CD14-positive monocyte (primary cell): Measurements from ENCODE around the gene PGD. TPM values are rescaled to one million over a fixed set of nuclear protein-coding genes. Genes with fewer than 3 reads are reported as not detected.
A peak's percentile ranks its signal among the peaks of the same experiment; 100 is the strongest.

Experiments used
- DNase-seq, 3 donors: peaks; one replicate each; pipeline ENCODE4 v3.0.0-alpha.2; 2011 to 2022
- H2AFZ ChIP-seq: 2 replicates; pipeline ENCODE4 v1.6.0; 2012; ENCODE audit warnings: mild to moderate bottlenecking, low read depth, low read length, inconsistent platforms; ENCODE audit not compliant: insufficient read depth, poor library complexity, severe bottlenecking
- H3K27ac ChIP-seq, 2 donors: 1 replicate in 1 of 2; 2 replicates in 1 of 2; pipeline ENCODE4 v1.5.1; 2012 to 2013; ENCODE audit warnings: low read length in 2 of 2, control low read depth in 1 of 2, inconsistent platforms in 1 of 2, low read depth in 1 of 2, mild to moderate bottlenecking in 1 of 2
- H3K27me3 ChIP-seq, 2 donors: one replicate each; pipeline versions ENCODE4 v1.6.0 to v1.6.1; 2011 to 2013; ENCODE audit warnings: low read length in 2 of 2; ENCODE audit not compliant: control insufficient read depth in 2 of 2, insufficient read depth in 2 of 2
- H3K36me3 ChIP-seq, 2 donors: replicated peaks in 1 of 2; 1 replicate in 1 of 2; 2 replicates in 1 of 2; pipeline versions ENCODE4 v1.5.1 to v1.6.1; 2012 to 2013; ENCODE audit warnings: low read length in 2 of 2, control low read depth in 1 of 2, inconsistent platforms in 1 of 2, mild to moderate bottlenecking in 1 of 2; ENCODE audit not compliant: insufficient read depth in 2 of 2, control insufficient read depth in 1 of 2
- H3K4me1 ChIP-seq, 2 donors: 1 replicate in 1 of 2; 2 replicates in 1 of 2; pipeline versions ENCODE4 v1.5.1 to v1.6.1; 2012 to 2013; ENCODE audit warnings: low read length in 2 of 2, control low read depth in 1 of 2, inconsistent platforms in 1 of 2, mild to moderate bottlenecking in 1 of 2, moderate library complexity in 1 of 2; ENCODE audit not compliant: insufficient read depth in 2 of 2, control insufficient read depth in 1 of 2
- H3K4me2 ChIP-seq: replicated peaks from 2 replicates; pipeline ENCODE3; 2012; ENCODE audit warnings: low read length, moderate library complexity, mild to moderate bottlenecking; ENCODE audit not compliant: poor library complexity, severe bottlenecking; ENCODE audit errors: extremely low read depth
- H3K4me3 ChIP-seq, 3 experiments: fragments of 200-600 bp in 1 of 3; sonication (generic) in 1 of 3; replicated peaks in 1 of 3; 1 replicate in 2 of 3; 2 replicates in 1 of 3; pipeline ENCODE4 v1.5.1; 2011 to 2013; ENCODE audit warnings: low read length in 3 of 3, mild to moderate bottlenecking in 3 of 3, control low read depth in 2 of 3, low read depth in 2 of 3, inconsistent platforms in 1 of 3, moderate library complexity in 1 of 3
- H3K79me2 ChIP-seq: 2 replicates; pipeline ENCODE4 v1.6.0; 2012; ENCODE audit warnings: mild to moderate bottlenecking, control low read depth, inconsistent platforms, low read length, moderate library complexity; ENCODE audit not compliant: insufficient read depth
- H3K9ac ChIP-seq: 2 replicates; pipeline ENCODE4 v1.6.0; 2017; ENCODE audit warnings: low read length, mild to moderate bottlenecking; ENCODE audit not compliant: insufficient read depth, poor library complexity, severe bottlenecking
- H3K9me3 ChIP-seq, 2 donors: replicated peaks in 1 of 2; 1 replicate in 1 of 2; 2 replicates in 1 of 2; pipeline versions ENCODE4 v1.5.1 to v1.6.1; 2012 to 2013; ENCODE audit warnings: low read length in 2 of 2, control low read depth in 1 of 2; ENCODE audit not compliant: control insufficient read depth in 1 of 2, insufficient read depth in 1 of 2
- H4K20me1 ChIP-seq: 2 replicates; pipeline ENCODE4 v1.6.0; 2012; ENCODE audit warnings: mild to moderate bottlenecking, low read length, control low read depth, moderate library complexity; ENCODE audit not compliant: insufficient read depth
- H3K27ac Mint-ChIP-seq, 7 donors: one replicate each; pipeline ENCODE4 v1.8.0; 2020; ENCODE audit warnings: mild to moderate bottlenecking in 7 of 7, mixed read lengths in 7 of 7, moderate library complexity in 6 of 7, inconsistent platforms in 2 of 7
- H3K27me3 Mint-ChIP-seq, 3 donors: one replicate each; pipeline ENCODE4 v1.8.0; 2021 to 2022; ENCODE audit warnings: low read depth in 3 of 3, mild to moderate bottlenecking in 3 of 3, mixed read lengths in 3 of 3, moderate library complexity in 3 of 3, inconsistent platforms in 1 of 3
- H3K36me3 Mint-ChIP-seq, 2 donors: one replicate each; pipeline ENCODE4 v1.8.0; 2020; ENCODE audit warnings: mixed read lengths in 2 of 2, inconsistent platforms in 1 of 2, mild to moderate bottlenecking in 1 of 2
- H3K4me1 Mint-ChIP-seq: one replicate; pipeline ENCODE4 v1.8.0; 2020; ENCODE audit warnings: mild to moderate bottlenecking, mixed read lengths
- H3K4me3 Mint-ChIP-seq, 2 donors: one replicate each; pipeline ENCODE4 v1.8.0; 2020; ENCODE audit warnings: mild to moderate bottlenecking in 2 of 2, mixed read lengths in 2 of 2, moderate library complexity in 1 of 2
- H3K9me3 Mint-ChIP-seq, 7 donors: one replicate each; pipeline ENCODE4 v1.8.0; 2020 to 2022; ENCODE audit warnings: mixed read lengths in 7 of 7, mild to moderate bottlenecking in 6 of 7, moderate library complexity in 6 of 7, inconsistent platforms in 2 of 7
- WGBS: methylation state at CpG from one replicate; pipeline ENCODE4 v1.1.5; 2013; ENCODE audit warnings: missing lambda C conversion rate; ENCODE audit not compliant: insufficient coverage; 5-methylcytosine and 5-hydroxymethylcytosine counted together
- intact Hi-C, 2 donors: fragments of 100-400 bp; cut with micrococcal nuclease; formaldehyde crosslinking; loops; one replicate each; pipeline versions ENCODE4 v1.15.0 to v1.15.1; 2023
- polyA plus RNA-seq, 3 donors: library from polyadenylated mRNA; depleted of rRNA in 1 of 3; unstranded in 2 of 3; stranded (reverse) in 1 of 3; fragments of 300-500 nt in 2 of 3; fragments of >200 nt in 1 of 3; fragmentation: Illumina TruSeq in 2 of 3; gene quantifications; 1 replicate in 2 of 3; 2 replicates in 1 of 3; pipeline ENCODE4 v1.2.3, GENCODE V29; 2012 to 2021
- TF ChIP-seq, protein P1 (sequence below): fragments of 200-600 bp; IDR thresholded peaks from one replicate; pipeline ENCODE4 v1.8.0; 2022; ENCODE audit warnings: antibody characterized with exemption, mild to moderate bottlenecking

PGD gene
- polyA plus RNA-seq, 3 donors, result 173 to 509 (median 471) TPM

- Histone ChIP-seq H3K9ac (no peak overlapping the region), H3K4me2 (peak overlapping the region; percentile 71), H4K20me1 (no peaks in the 10 kb centered on the region), H3K36me3 (peaks cover 0 to 14% of the 10 kb centered on the region in 2 donors), H3K79me2 (peaks cover 15% of the 10 kb centered on the region), H3K27ac (peak overlapping the region; percentile 61 to 85), H2AFZ (peak overlapping the region; percentile 21), H3K27me3 (no peaks in the 10 kb centered on the region), H3K9me3 (no peaks in the 10 kb centered on the region), H3K4me3 (peak overlapping the region in 1 of 3 experiments; percentile 66), H3K4me1 (peaks cover 31 to 42% of the 10 kb centered on the region in 2 donors)
- Mint-ChIP-seq H3K4me3 (no peak overlapping the region), H3K27me3 (peaks cover 0 to 1% (median 0%) of the 10 kb centered on the region in 3 donors), H3K27ac (peak overlapping the region; percentile 79 to 96 (median 86)), H3K4me1 (peaks cover 42% of the 10 kb centered on the region), H3K9me3 (peaks cover 0 to 2% (median 0%) of the 10 kb centered on the region in 7 donors), H3K36me3 (peaks cover 21 to 31% of the 10 kb centered on the region in 2 donors)
- DNase-seq, result no peak
- 100% methylated on average over 6 of the region's 12 CpGs for WGBS
- TF ChIP-seq, protein P1, sequence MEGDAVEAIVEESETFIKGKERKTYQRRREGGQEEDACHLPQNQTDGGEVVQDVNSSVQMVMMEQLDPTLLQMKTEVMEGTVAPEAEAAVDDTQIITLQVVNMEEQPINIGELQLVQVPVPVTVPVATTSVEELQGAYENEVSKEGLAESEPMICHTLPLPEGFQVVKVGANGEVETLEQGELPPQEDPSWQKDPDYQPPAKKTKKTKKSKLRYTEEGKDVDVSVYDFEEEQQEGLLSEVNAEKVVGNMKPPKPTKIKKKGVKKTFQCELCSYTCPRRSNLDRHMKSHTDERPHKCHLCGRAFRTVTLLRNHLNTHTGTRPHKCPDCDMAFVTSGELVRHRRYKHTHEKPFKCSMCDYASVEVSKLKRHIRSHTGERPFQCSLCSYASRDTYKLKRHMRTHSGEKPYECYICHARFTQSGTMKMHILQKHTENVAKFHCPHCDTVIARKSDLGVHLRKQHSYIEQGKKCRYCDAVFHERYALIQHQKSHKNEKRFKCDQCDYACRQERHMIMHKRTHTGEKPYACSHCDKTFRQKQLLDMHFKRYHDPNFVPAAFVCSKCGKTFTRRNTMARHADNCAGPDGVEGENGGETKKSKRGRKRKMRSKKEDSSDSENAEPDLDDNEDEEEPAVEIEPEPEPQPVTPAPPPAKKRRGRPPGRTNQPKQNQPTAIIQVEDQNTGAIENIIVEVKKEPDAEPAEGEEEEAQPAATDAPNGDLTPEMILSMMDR, result no peak
- intact Hi-C loops, result loop anchor here (5.0 to 10.0 kb wide), 2 partner anchors 85 to 88 kb away; partner anchors contain the start of genes DFFA (in 2 of the 2) and PEX14 (in 2 of the 2)
These were observed 11.8 kb upstream of the PGD start for GRCh38 chr1:10386761-10387676.

DNA sequence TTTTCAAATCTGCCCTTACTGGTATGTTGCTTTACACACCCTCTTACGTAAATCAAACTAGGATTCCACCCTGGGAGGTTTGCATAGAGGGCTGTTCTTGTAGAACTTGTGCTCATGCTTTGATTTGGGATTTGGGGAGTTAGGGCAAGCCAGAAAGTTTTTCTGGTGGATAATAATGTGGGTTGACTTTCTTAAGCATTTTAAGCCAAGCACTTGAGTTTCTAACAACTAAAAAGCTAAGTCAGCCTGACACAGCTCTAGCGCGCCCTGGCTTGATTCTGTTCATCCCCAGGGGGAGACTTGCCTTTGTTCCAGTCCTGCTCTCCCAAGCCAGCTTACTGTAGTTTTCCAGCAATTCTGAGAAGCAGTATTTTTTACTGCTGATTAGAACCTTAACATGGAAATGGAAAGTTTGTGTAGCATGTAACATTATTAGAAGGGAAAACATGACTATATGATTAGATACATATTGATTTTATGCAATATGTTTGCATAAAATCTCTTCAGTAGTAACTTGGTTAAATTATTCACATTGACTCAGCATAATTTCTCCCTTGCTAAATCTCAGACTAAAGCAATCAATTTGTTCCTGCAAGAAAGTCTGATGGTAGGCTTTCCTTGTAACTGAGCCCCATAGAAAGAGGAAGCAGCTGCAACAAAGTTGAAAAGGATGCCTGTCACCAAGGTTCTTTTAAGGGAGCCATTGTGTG, 11.0 kb upstream of the PGD start:
- Histone ChIP-seq H3K4me3 (peak overlapping the region in 1 of 3 experiments; percentile 66), H3K9ac (no peak overlapping the region), H3K4me1 (peaks cover 31 to 42% of the 10 kb centered on the region in 2 donors), H2AFZ (peak overlapping the region; percentile 43), H3K36me3 (peaks cover 0 to 9% of the 10 kb centered on the region in 2 donors), H3K27me3 (no peaks in the 10 kb centered on the region), H4K20me1 (no peaks in the 10 kb centered on the region), H3K9me3 (no peaks in the 10 kb centered on the region), H3K4me2 (peak overlapping the region; percentile 71), H3K27ac (peak overlapping the region; percentile 61 to 85), H3K79me2 (peaks cover 21% of the 10 kb centered on the region)
- TF ChIP-seq, protein P1, result no peak
- peaks cover 0 to 2% (median 0%) of the 10 kb centered on the region in 7 donors for H3K9me3 Mint-ChIP-seq
- H3K27ac Mint-ChIP-seq, result peak overlapping the region; percentile 79 to 96 (median 90)
- peak; percentile 79 to 82 (median 80) for DNase-seq
- intact Hi-C loops, result loop anchor here (1.0 to 10.0 kb wide), 3 partner anchors 11 to 87 kb away; partner anchors contain the start of genes DFFA (in 2 of the 2), PEX14 (in 2 of the 2) and PGD (in 1 of the 2)
- H3K4me3 Mint-ChIP-seq, result peak overlapping the region in 1 of 2 donors; percentile 35
- 0% methylated on average over 2 of the region's 3 CpGs for WGBS
- peaks cover 42% of the 10 kb centered on the region for H3K4me1 Mint-ChIP-seq
- peaks cover 0 to 1% (median 0%) of the 10 kb centered on the region in 3 donors for H3K27me3 Mint-ChIP-seq
- peaks cover 13 to 28% of the 10 kb centered on the region in 2 donors for H3K36me3 Mint-ChIP-seq
